Measurements from ENCODE around the gene CCNG1.
"Not testable (repeated sequence)": the region's sequence is repeated elsewhere in the genome, so short reads cannot be mapped to it uniquely, and the experiment has no call there.

Gene CCNG1

DNA sequence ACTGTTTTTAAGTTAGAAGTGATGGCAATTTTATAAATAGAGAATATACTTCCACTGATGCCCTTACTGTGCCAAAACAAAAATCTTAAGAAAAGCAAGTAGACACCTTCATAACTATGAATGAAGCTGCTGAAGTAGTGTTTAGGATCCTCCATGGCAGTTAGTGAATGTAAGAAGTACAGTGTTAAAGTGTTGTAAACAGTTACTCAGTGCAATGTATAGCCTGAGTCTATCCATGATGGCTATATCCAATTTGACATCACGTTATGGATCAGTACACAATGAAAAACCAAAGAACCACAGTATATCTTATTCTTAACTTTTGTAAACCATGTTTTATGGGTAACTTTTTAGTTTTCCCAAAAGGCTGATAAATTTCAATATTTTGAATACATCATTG lies 7.1 kb downstream of the CCNG1 start:
- DNase-seq (ENCODE audit: low read depth), result no peak
- H3K4me3 ChIP-seq (ENCODE audit: low read length), result no peak overlapping the region
- H3K36me3 ChIP-seq (ENCODE audit: control insufficient read depth, insufficient read depth, low read length, severe bottlenecking), result peaks cover 99% of the 10 kb centered on the region
- H3K27me3 ChIP-seq (replicated peaks; ENCODE audit: control insufficient read depth, insufficient read depth, low read length), result no peaks in the 10 kb centered on the region
- H3K9ac ChIP-seq (ENCODE audit: low read length), result no peak overlapping the region
- no peaks in the 10 kb centered on the region for H3K9me3 ChIP-seq (ENCODE audit: control insufficient read depth, low read length)
- peaks cover 23% of the 10 kb centered on the region for H3K4me1 ChIP-seq (ENCODE audit: control insufficient read depth, insufficient read depth, low read length)

DNA sequence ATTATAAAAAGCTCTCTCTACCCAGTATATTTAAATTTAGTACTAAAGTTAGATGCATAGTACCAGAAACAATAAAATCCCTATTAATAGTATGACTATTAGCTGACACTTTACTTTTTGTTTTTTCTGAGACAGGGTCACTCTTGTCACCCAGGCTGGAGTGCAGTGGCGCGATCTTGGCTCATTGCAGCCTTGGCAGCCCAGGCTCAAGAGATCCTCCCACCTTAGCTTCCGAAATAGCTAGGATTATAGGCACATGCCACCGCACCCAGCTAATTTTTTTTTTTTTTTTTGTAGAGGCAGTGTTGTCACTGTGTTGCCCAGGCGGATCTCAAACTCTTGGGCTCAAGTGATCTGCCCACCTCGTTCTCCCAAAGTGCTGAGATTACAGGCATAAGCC lies 8.0 kb downstream of the CCNG1 start:
- Histone ChIP-seq H3K9ac (ENCODE audit: low read length) (no peak overlapping the region), H3K36me3 (ENCODE audit: control insufficient read depth, insufficient read depth, low read length, severe bottlenecking) (peaks cover 97% of the 10 kb centered on the region), H3K4me1 (ENCODE audit: control insufficient read depth, insufficient read depth, low read length) (peaks cover 15% of the 10 kb centered on the region), H3K4me3 (ENCODE audit: low read length) (no peak overlapping the region), H3K27me3 (replicated peaks; ENCODE audit: control insufficient read depth, insufficient read depth, low read length) (no peaks in the 10 kb centered on the region), H3K9me3 (ENCODE audit: control insufficient read depth, low read length) (no peaks in the 10 kb centered on the region)
- no peak for DNase-seq (ENCODE audit: low read depth)

DNA sequence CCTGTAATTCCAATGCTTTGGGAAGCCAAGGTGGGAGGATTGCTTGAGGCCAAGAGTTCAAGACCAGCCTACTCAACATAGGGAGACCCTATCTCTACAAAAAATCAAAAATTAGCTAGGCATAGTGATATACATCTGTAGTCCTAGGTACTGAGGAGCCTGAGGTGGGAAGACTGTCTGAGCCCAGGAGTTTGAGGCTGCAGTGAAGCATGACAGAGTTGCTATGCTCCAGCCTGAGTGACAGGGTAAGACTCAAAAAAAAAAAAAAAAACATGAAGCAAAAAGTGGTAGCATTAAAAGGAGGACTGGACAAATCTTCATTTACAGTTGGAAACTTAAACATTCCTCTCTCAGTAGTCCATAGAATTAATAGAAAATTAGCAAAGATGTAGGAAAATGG lies 9.8 kb downstream of the CCNG1 start:
- H3K4me1 ChIP-seq (ENCODE audit: control insufficient read depth, insufficient read depth, low read length), result no peaks in the 10 kb centered on the region
- H3K27me3 ChIP-seq (replicated peaks; ENCODE audit: control insufficient read depth, insufficient read depth, low read length), result no peaks in the 10 kb centered on the region
- H3K4me3 ChIP-seq (ENCODE audit: low read length), result no peak overlapping the region
- no peak for DNase-seq (ENCODE audit: low read depth)
- no peaks in the 10 kb centered on the region for H3K9me3 ChIP-seq (ENCODE audit: control insufficient read depth, low read length)
- peaks cover 95% of the 10 kb centered on the region for H3K36me3 ChIP-seq (ENCODE audit: control insufficient read depth, insufficient read depth, low read length, severe bottlenecking)
- no peak overlapping the region for H3K9ac ChIP-seq (ENCODE audit: low read length)

DNA sequence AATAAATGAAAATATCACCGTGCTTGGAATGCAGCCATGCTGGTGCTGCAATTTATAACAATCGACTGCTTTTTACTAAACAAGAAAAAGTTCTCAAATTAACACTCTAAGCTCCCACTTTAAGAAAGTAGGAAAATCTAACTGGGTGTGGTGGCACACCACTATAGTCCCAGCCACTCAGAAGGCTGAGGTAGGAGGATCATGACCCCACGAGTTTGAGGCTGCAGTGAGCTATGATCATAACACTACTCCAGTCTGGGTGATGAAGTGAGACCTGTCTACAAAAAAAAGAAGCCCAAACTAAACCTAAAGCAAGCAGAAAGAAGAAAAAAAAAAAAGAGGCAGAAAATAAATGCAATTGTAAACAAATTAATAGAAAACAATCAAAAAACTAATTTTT lies 10.5 kb downstream of the CCNG1 start:
- no peak overlapping the region for H3K9ac ChIP-seq (ENCODE audit: low read length)
- peaks cover 89% of the 10 kb centered on the region for H3K36me3 ChIP-seq (ENCODE audit: control insufficient read depth, insufficient read depth, low read length, severe bottlenecking)
- no peaks in the 10 kb centered on the region for H3K9me3 ChIP-seq (ENCODE audit: control insufficient read depth, low read length)
- no peak overlapping the region for H3K4me3 ChIP-seq (ENCODE audit: low read length)
- DNase-seq (ENCODE audit: low read depth), result no peak
- no peaks in the 10 kb centered on the region for H3K4me1 ChIP-seq (ENCODE audit: control insufficient read depth, insufficient read depth, low read length)
- H3K27me3 ChIP-seq (replicated peaks; ENCODE audit: control insufficient read depth, insufficient read depth, low read length), result no peaks in the 10 kb centered on the region

DNA sequence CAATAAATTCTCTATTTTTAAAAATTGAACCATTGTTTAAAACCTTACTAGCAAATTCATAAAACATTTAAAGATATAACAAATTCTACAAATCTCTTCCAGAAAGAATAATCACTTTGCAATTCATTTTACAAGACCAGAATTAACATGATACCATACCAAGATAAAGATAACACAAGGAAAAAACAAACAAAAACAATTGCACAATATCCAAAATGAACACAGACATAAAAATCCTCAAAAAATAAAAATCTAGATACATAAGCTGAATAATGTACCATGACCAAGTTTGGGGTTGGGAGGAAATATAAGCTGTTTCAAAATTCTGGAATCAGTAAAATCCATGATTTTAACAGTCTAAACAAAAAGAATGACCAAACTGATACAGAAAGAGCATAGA lies 11.1 kb downstream of the CCNG1 start:
- Histone ChIP-seq H3K4me1 (ENCODE audit: control insufficient read depth, insufficient read depth, low read length) (peaks cover 3% of the 10 kb centered on the region), H3K4me3 (ENCODE audit: low read length) (no peak overlapping the region), H3K9me3 (ENCODE audit: control insufficient read depth, low read length) (no peaks in the 10 kb centered on the region), H3K9ac (ENCODE audit: low read length) (no peak overlapping the region), H3K27me3 (replicated peaks; ENCODE audit: control insufficient read depth, insufficient read depth, low read length) (no peaks in the 10 kb centered on the region), H3K36me3 (ENCODE audit: control insufficient read depth, insufficient read depth, low read length, severe bottlenecking) (peaks cover 83% of the 10 kb centered on the region)
- no peak for DNase-seq (ENCODE audit: low read depth)

DNA sequence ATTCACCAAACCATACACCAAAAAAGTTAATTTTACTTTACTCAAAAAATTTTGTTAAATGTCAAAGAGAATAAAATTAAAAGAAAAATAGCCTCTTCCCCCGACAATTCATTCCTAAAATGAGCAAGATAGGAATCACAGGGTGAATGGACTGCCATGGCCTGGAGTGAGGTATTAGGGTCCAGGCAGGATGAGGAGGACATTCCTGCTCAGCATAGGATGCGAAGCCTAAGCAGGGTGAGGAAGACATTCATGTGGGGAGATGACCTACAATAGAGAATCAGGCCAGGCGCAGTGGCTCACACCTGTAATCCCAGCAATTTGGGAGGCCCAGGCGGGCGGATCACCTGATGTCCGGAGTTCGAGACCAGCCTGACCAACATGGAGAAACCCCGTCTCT lies 14.1 kb downstream of the CCNG1 start:
- Histone ChIP-seq H3K9me3 (ENCODE audit: control insufficient read depth, low read length) (no peaks in the 10 kb centered on the region), H3K36me3 (ENCODE audit: control insufficient read depth, insufficient read depth, low read length, severe bottlenecking) (peaks cover 62% of the 10 kb centered on the region), H3K9ac (ENCODE audit: low read length) (no peak overlapping the region), H3K4me1 (ENCODE audit: control insufficient read depth, insufficient read depth, low read length) (peaks cover 7% of the 10 kb centered on the region), H3K27me3 (replicated peaks; ENCODE audit: control insufficient read depth, insufficient read depth, low read length) (no peaks in the 10 kb centered on the region), H3K4me3 (ENCODE audit: low read length) (no peak overlapping the region)
- DNase-seq (ENCODE audit: low read depth), result no peak

DNA sequence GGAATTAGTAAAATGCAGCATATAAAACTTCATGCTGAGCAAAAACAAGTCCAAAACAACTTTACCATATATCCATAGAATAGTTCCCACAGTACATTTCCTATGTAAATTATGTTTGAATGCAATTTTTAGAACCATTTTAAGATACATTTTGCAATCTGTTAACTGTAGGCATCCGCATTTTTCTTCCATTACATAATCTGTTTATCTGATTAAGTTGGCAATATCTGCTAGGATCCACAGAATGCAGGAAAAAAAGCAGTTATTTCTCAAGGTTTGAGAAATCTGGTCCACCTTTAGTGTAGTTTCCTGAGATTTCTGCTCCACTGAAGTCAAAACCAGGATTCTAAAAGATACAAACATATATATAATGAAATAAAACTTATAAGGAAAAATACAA lies 16.3 kb downstream of the CCNG1 start:
- H3K36me3 ChIP-seq (ENCODE audit: control insufficient read depth, insufficient read depth, low read length, severe bottlenecking), result peaks cover 40% of the 10 kb centered on the region

DNA sequence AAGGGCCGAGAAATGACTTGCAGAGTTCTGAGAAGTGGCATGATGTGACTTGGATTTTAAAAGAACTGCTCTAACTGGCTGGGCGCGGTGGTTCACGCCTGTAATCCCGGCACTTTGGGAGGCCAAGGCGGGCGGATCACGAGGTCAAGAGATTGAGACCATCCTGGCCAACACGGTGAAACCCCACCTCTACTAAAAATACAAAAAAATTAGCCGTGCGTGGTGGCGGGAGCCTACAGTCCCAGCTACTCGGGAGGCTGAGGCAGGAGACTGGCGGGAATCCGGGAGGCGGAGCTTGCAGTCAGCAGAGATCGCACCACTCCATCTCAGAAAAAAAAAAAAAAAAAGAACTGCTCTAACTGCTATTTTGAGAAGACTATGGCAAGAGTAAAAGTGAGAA lies 18.0 kb downstream of the CCNG1 start:
- DNase-seq (ENCODE audit: low read depth); H3K4me3 ChIP-seq (ENCODE audit: low read length); H3K9ac ChIP-seq (ENCODE audit: low read length); H3K9me3 ChIP-seq (ENCODE audit: control insufficient read depth, low read length); H3K27me3 ChIP-seq (replicated peaks; ENCODE audit: control insufficient read depth, insufficient read depth, low read length): not testable (repeated sequence)
- H3K36me3 ChIP-seq (ENCODE audit: control insufficient read depth, insufficient read depth, low read length, severe bottlenecking), result peaks cover 25% of the 10 kb centered on the region
- H3K4me1 ChIP-seq (ENCODE audit: control insufficient read depth, insufficient read depth, low read length), result peaks cover 19% of the 10 kb centered on the region

More for the DNA sequence above, 16.3 kb downstream of the CCNG1 start:
- DNase-seq (ENCODE audit: low read depth), result peak; percentile 75
- Histone ChIP-seq H3K4me3 (ENCODE audit: low read length) (no peak overlapping the region), H3K9me3 (ENCODE audit: control insufficient read depth, low read length) (no peaks in the 10 kb centered on the region), H3K9ac (ENCODE audit: low read length) (no peak overlapping the region), H3K4me1 (ENCODE audit: control insufficient read depth, insufficient read depth, low read length) (peaks cover 12% of the 10 kb centered on the region), H3K27me3 (replicated peaks; ENCODE audit: control insufficient read depth, insufficient read depth, low read length) (no peaks in the 10 kb centered on the region)

DNA sequence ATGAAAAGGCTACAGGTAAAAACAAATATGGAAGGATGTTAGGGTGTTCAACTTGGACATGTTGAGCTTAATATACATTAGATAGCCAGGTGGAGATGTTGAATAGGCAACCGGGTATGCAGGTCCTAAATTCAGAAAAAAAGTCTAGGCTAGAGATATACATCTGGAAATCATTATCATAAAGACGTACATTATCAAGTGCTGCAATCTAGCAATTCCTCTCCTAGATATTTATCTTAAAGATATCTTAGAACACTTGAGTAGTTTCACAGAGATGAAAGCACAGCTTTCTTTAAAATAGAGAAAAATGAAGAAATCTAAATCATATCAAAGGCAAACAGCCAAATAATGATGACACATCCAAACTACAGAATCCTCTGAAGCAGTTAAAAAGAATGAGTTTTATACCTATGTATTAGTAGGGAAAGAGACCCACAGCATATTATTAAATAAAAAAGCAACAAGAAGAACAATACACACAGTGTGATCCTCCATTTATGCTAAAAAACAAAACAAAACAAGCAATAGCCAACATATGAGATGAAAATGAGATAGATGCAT lies 18.7 kb downstream of the CCNG1 start:
- Histone ChIP-seq H3K4me3 (ENCODE audit: low read length) (no peak overlapping the region), H3K9me3 (ENCODE audit: control insufficient read depth, low read length) (no peaks in the 10 kb centered on the region), H3K9ac (ENCODE audit: low read length) (no peak overlapping the region), H3K36me3 (ENCODE audit: control insufficient read depth, insufficient read depth, low read length, severe bottlenecking) (peaks cover 18% of the 10 kb centered on the region), H3K27me3 (replicated peaks; ENCODE audit: control insufficient read depth, insufficient read depth, low read length) (no peaks in the 10 kb centered on the region), H3K4me1 (ENCODE audit: control insufficient read depth, insufficient read depth, low read length) (peaks cover 23% of the 10 kb centered on the region)
- no peak for DNase-seq (ENCODE audit: low read depth)

DNA sequence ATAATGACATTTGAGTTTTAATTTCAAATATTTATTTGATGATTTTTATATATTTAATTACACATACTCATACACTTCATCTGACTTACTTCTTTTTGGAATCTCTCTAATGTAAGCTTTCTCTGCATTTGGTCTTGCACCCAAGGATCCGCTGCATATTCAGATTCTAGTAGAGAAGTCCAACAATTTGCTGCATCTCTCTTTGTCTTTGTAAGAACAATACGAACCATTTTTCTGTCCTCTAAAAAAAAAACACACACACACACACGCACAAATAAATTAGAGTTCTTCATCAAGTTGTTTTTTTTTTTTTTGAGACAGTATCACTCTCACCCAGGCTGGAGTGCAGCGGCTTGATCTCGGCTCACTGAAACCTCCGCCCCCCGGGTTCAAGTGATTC lies 19.4 kb downstream of the CCNG1 start:
- H3K9me3 ChIP-seq (ENCODE audit: control insufficient read depth, low read length), result no peaks in the 10 kb centered on the region
- peaks cover 27% of the 10 kb centered on the region for H3K4me1 ChIP-seq (ENCODE audit: control insufficient read depth, insufficient read depth, low read length)
- H3K36me3 ChIP-seq (ENCODE audit: control insufficient read depth, insufficient read depth, low read length, severe bottlenecking), result peaks cover 12% of the 10 kb centered on the region
- H3K9ac ChIP-seq (ENCODE audit: low read length), result no peak overlapping the region
- no peaks in the 10 kb centered on the region for H3K27me3 ChIP-seq (replicated peaks; ENCODE audit: control insufficient read depth, insufficient read depth, low read length)
- DNase-seq (ENCODE audit: low read depth), result no peak
- no peak overlapping the region for H3K4me3 ChIP-seq (ENCODE audit: low read length)

DNA sequence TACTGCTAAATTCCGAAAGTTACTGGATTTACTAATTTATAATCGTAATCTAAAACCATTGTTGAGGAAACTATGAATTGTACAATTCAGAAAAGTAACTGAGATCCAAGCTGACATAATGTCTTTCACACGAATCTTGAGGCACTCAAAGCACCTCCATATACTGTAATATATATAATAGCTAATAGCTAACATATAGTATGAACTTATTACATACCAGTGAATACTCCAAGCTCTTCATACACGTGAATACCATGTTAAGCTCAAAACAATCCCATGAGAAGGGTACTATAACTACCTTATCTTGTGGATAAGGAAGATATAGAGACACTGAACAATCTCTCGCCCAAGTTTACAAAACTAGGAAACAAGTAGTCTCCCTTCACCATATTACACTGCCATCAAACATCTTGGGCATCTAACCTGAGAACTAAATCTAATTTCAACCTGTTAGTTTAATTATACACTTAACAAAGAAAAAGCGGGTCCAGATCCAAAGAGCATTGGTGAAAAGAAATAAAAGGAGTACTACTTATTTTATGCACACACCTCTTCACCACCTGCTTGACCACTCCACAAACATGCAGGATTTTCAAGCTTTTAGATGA lies 21.5 kb downstream of the CCNG1 start:
- no peaks in the 10 kb centered on the region for H3K9me3 ChIP-seq (ENCODE audit: control insufficient read depth, low read length)

DNA sequence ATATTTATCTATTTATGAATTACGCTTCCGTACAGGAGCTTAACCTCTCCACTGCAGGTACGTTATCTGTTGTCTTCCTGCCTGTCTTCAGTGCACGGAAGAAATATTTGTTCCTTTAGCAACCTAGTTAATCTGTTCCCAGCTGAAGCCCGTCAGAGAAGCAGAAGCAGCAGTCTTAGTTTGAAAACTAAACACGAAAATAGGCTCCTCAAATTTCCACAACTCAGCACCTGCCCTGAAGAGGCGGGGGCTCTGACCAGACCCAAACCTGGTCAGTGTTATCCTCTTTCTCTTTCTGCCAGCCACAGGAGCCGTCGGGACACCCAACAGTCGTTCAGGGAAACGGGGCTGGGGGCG lies 22.0 kb downstream of the CCNG1 start:
- peak overlapping the region; percentile 97 for H3K9ac ChIP-seq (ENCODE audit: low read length)
- DNase-seq (ENCODE audit: low read depth), result no peak
- H3K9me3 ChIP-seq (ENCODE audit: control insufficient read depth, low read length), result no peaks in the 10 kb centered on the region
- peaks cover 40% of the 10 kb centered on the region for H3K4me1 ChIP-seq (ENCODE audit: control insufficient read depth, insufficient read depth, low read length)
- peaks cover 9% of the 10 kb centered on the region for H3K36me3 ChIP-seq (ENCODE audit: control insufficient read depth, insufficient read depth, low read length, severe bottlenecking)
- H3K27me3 ChIP-seq (replicated peaks; ENCODE audit: control insufficient read depth, insufficient read depth, low read length), result no peaks in the 10 kb centered on the region
- H3K4me3 ChIP-seq (ENCODE audit: low read length), result peak overlapping the region; percentile 97

More for the DNA sequence above, 21.5 kb downstream of the CCNG1 start:
- Histone ChIP-seq H3K36me3 (ENCODE audit: control insufficient read depth, insufficient read depth, low read length, severe bottlenecking) (peaks cover 9% of the 10 kb centered on the region), H3K27me3 (replicated peaks; ENCODE audit: control insufficient read depth, insufficient read depth, low read length) (no peaks in the 10 kb centered on the region), H3K4me1 (ENCODE audit: control insufficient read depth, insufficient read depth, low read length) (peaks cover 40% of the 10 kb centered on the region), H3K9ac (ENCODE audit: low read length) (peak overlapping the region; percentile 97), H3K4me3 (ENCODE audit: low read length) (peak overlapping the region; percentile 97)
- DNase-seq (ENCODE audit: low read depth), result no peak
